Fibroblast of pulmonary artery (primary cell): ENCODE results near the gene RBM26.

Experiments
- DNase-seq: peaks from one replicate; pipeline ENCODE4 v3.0.0-alpha.2; 2010; ENCODE audit warnings: low read depth
- H3K4me3 ChIP-seq: replicated peaks from 2 replicates; pipeline ENCODE4 v1.5.1; 2011; ENCODE audit warnings: low read depth, mild to moderate bottlenecking, control low read depth, low read length, moderate library complexity
- TF ChIP-seq, protein P1 (sequence below): IDR thresholded peaks from 2 replicates; pipeline ENCODE4 v1.5.1; 2011; ENCODE audit warnings: mild to moderate bottlenecking, control low read depth, low read length, inconsistent platforms; ENCODE audit errors: missing control alignments

The RBM26 gene

DNA sequence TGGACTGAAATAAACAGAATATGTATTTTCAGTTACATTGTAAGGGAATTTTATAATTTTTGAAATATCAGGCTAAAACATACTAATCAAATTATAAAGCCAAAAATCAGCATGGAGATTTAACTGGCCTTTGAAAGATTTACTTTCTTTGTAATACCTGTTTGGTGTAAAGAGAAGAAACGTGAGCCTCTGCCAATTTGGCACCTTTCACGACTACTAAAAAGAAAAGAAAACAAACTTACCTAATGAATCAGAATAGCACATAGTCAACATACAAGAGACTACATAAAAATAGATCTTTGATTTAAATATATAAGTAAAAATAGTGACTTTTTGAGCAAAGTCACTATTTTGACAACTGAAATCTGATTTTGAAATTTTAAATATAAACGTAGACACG is 87.4 kb downstream of the RBM26 start:
- DNase-seq: no peak
- no peak overlapping the region for H3K4me3 ChIP-seq
- TF ChIP-seq, protein P1, sequence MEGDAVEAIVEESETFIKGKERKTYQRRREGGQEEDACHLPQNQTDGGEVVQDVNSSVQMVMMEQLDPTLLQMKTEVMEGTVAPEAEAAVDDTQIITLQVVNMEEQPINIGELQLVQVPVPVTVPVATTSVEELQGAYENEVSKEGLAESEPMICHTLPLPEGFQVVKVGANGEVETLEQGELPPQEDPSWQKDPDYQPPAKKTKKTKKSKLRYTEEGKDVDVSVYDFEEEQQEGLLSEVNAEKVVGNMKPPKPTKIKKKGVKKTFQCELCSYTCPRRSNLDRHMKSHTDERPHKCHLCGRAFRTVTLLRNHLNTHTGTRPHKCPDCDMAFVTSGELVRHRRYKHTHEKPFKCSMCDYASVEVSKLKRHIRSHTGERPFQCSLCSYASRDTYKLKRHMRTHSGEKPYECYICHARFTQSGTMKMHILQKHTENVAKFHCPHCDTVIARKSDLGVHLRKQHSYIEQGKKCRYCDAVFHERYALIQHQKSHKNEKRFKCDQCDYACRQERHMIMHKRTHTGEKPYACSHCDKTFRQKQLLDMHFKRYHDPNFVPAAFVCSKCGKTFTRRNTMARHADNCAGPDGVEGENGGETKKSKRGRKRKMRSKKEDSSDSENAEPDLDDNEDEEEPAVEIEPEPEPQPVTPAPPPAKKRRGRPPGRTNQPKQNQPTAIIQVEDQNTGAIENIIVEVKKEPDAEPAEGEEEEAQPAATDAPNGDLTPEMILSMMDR: no peak

DNA sequence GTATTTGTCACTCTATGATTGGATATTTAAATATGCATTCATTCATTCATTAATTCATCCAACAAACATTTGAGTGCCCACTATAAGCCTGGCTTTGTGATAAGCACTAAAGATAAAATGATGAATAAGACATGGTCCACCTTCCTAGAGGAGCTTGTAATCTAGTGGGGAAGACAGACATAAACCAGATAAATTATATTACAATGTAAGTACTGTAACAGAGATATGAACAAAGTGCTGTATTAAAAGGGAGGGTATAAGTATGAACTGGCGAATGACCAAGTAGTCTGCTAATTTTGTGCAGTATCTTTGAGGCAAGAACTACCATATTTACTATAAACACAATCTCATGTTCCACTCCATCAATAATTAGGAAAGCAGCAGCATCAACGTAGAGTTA is 88.2 kb downstream of the RBM26 start:
- no peak for DNase-seq
- TF ChIP-seq, protein P1: no peak
- H3K4me3 ChIP-seq: no peak overlapping the region

DNA sequence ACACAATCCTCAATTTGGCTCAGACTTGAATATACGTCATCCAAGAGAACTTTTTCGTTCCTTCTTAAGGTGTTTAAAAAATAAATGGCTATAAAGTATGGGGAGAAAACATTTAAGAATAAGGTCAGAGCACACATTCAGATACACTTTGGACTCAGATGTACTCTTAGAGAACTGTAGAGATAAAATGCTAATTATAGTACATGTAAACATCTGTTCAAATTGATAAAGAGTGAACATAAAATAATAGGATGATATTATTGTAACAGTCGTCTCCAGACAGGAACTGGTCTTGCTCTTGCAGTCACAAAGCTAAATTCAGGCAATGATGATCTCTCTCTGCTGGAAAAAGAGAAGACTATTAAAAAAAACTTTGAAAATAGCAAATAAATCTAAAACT is 91.4 kb downstream of the RBM26 start:
- DNase-seq: no peak
- H3K4me3 ChIP-seq: no peak overlapping the region
- TF ChIP-seq, protein P1: no peak

DNA sequence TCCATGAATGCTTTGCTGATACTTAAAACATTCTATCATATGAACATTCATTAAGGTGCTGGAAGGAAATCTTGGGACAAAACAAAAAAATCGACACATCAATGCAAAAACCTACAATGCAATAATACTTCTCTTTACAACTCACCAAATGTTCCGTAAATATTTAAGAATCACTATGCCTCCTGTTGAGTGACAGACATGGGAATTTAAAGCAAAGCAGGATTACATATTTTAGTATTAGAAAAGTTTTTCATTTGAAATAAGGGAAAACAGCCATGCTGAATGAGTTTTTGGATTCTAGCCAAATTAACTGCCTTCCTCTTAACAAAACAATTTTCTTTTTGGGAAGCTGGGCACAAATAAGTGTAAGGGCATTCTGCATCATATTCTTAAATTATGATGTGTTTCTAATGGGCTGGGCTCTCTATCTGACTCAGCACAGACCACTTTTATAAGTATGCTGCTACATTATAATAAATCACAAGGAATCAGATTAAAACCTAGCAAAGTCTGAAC is 93.7 kb downstream of the RBM26 start:
- TF ChIP-seq, protein P1: no peak

DNA sequence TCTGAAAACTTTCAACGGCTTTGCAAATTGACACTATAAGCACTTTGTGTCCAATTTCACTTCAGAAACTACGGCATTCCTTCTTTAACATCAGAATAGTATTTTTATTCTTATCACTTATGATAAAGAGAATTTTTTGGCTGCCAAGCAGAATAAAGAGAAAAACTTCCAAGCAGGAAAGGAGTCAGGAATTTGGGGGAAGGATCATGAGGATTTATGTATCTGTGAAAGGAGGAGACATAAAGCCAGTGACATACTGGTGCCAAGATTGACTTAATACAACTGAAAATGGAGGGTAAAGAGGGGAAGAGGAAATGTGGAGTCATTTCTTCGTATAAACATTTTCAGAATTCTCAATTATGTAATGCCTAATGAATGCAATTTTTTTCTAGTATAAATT is 94.7 kb downstream of the RBM26 start:
- peak; percentile 43 for DNase-seq
- TF ChIP-seq, protein P1: no peak
- H3K4me3 ChIP-seq: no peak overlapping the region

More for the DNA sequence above, 93.7 kb downstream of the RBM26 start:
- DNase-seq: no peak
- no peak overlapping the region for H3K4me3 ChIP-seq

DNA sequence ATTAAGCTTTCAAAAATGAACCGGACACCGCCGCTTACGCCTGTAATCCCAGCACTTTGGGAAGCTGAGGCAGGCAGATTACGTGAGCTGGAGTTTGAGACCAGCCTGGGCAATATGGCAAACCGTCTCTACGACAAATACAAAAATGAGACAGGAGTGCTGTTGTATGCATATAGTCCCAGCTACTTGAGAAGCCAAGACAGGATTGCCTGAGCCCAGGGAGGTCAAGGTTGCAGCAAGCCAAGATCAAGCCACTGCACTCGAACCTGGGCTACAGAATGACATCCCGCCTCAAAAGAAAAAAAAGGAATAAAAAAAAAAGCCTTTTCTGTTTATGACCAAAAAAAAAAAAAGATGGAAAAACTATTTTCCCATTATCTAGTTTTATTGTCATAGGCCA is 96.4 kb downstream of the RBM26 start:
- TF ChIP-seq, protein P1: no peak
- DNase-seq: no peak
- no peak overlapping the region for H3K4me3 ChIP-seq

DNA sequence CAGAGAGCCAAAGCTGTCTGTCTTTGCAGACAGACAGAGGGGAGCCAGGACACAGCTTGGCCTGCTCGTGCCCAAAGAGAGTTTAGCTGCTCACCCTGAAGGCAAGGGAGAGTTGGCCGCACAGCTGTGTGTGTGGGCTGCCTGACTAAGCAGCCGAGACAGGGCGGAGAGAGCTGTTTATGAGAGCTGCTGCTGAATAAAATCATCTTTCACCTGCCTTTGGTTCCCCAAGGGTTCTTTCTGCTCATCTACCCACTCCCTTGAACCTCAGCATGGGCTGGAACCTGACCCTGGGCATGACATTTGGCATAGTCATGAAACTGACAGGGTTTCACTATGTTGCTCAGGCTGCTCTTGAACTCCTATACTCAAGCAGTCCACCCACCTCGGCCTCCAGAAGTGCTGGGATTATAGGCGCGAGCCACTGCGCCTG is 98.2 kb downstream of the RBM26 start:
- H3K4me3 ChIP-seq: no peak overlapping the region
- TF ChIP-seq, protein P1: no peak
- peak; percentile 24 for DNase-seq
